Adrenal gland (tissue), 12 donors: Measurements from ENCODE around the gene SULT1C3. TPM values are rescaled to one million over a fixed set of nuclear protein-coding genes. Genes with fewer than 3 reads are reported as not detected.

Experiments used
- DNase-seq, 7 donors: peaks; one replicate each; pipeline ENCODE4 v3.0.0-alpha.2; 2019 to 2020
- H3K27ac ChIP-seq, 5 donors: fragments of 200-600 bp; sonication (generic) in 4 of 5; 1 replicate in 3 of 5; 2 replicates in 2 of 5; pipeline versions ENCODE4 v1.5.1 to v1.8.0; 2016 to 2020; ENCODE audit warnings: mild to moderate bottlenecking in 1 of 5
- H3K27me3 ChIP-seq: fragments of 200-600 bp; 2 replicates; pipeline ENCODE4 v1.8.0; 2021
- H3K36me3 ChIP-seq, 2 donors: fragments of 200-600 bp; replicated peaks in 1 of 2; 1 replicate in 1 of 2; 2 replicates in 1 of 2; pipeline versions ENCODE4 v1.5.1 to v1.8.0; 2018 to 2022
- H3K4me1 ChIP-seq, 2 donors: fragments of 200-600 bp; replicated peaks in 1 of 2; 1 replicate in 1 of 2; 2 replicates in 1 of 2; pipeline versions ENCODE4 v1.5.1 to v1.8.0; 2018 to 2021
- H3K4me3 ChIP-seq, 4 donors: fragments of 200-600 bp; sonication (generic) in 3 of 4; one replicate each; pipeline ENCODE4 v1.5.1; 2016 to 2018
- H3K9me3 ChIP-seq, 3 donors: fragments of 200-600 bp; sonication (generic) in 1 of 3; replicated peaks in 1 of 3; 1 replicate in 2 of 3; 2 replicates in 1 of 3; pipeline versions ENCODE4 v1.5.1 to v1.8.0; 2016 to 2021
- CTCF ChIP-seq, 6 experiments: fragments of 450-650 bp in 4 of 6; fragments of 200-600 bp in 2 of 6; sonication (generic) in 1 of 6; IDR thresholded peaks; 1 replicate in 5 of 6; 2 replicates in 1 of 6; pipeline versions ENCODE4 v1.5.1 to v1.8.0; 2016 to 2021; ENCODE audit warnings: antibody characterized with exemption in 6 of 6, mild to moderate bottlenecking in 2 of 6, moderate library complexity in 1 of 6
- POLR2A ChIP-seq, 2 donors: fragments of 450-650 bp; IDR thresholded peaks; one replicate each; pipeline ENCODE4 v1.6.1; 2017; ENCODE audit warnings: antibody characterized with exemption in 2 of 2, mild to moderate bottlenecking in 2 of 2, moderate library complexity in 1 of 2
- WGBS, 4 donors: extraction: QIAGEN DNeasy Blood & Tissue Kit in 2 of 4; methylation state at CpG; one replicate each; pipeline versions ENCODE4 v1.1.5 to v1.1.7; 2013 to 2017; 5-methylcytosine and 5-hydroxymethylcytosine counted together
- intact Hi-C, 2 donors: fragments of 100-400 bp; cut with DNase I; formaldehyde crosslinking; loops; one replicate each; pipeline versions ENCODE4 v1.14.1 to v1.15.0; 2022 to 2023
- polyA plus RNA-seq, 3 donors: library from polyadenylated mRNA; stranded (reverse); fragments of 200-250 nt in 2 of 3; fragments of 350-450 nt in 1 of 3; fragmentation: Illumina TruSeq in 1 of 3; extraction: RNeasy Lipid Tissue Mini Kit (QIAGEN cat#74804) in 1 of 3; gene quantifications; one replicate each; pipeline ENCODE4 v1.2.3, GENCODE V29; 2013 to 2014
- total RNA-seq, 9 donors: library from RNA; depleted of rRNA in 4 of 9; stranded (reverse); fragments of >200 nt in 4 of 9; fragments of 120-200 nt in 1 of 9; fragmentation: NEBNext Ultra II Directional in 1 of 9; extraction: Animal tissue kit (Norgen Biotek cat#: 25700) in 1 of 9; gene quantifications; one replicate each; pipeline versions ENCODE4 v1.1.0 to v1.2.4, GENCODE V29; 2013 to 2023
- donor health status: healthy with polysubstance abuse.
- donor health status: Bipolar disorder and iron deficiency.
- donor health status: DM: yes; HTN: yes; CAD: no.
- donor health status: DM: no; HTN: no; CAD: no.
- donor health status: DM: no; HTN: no; CAD: no.
- donor health status: DM: yes; HTN: yes; CAD: no.

The SULT1C3 gene
- total and polyA plus RNA-seq, 12 donors: not detected

- Histone ChIP-seq H3K9me3 (no peaks in the 10 kb centered on the region), H3K4me3 (no peak overlapping the region), H3K4me1 (no peaks in the 10 kb centered on the region), H3K27ac (no peak overlapping the region), H3K36me3 (no peaks in the 10 kb centered on the region), H3K27me3 (no peaks in the 10 kb centered on the region)
- TF ChIP-seq CTCF (IDR thresholded peaks at IDR 0.05) (no peak), POLR2A (IDR thresholded peaks at IDR 0.05) (no peak)
- DNase-seq: no peak
- WGBS, 4 donors: 76 to 87% (median 82%) methylated on average over 6 of the region's 6 CpGs
- intact Hi-C loops: no loop called here
These were observed 3.0 kb upstream of the SULT1C3 start for GRCh38 chr2:108236676-108237335.

- Histone ChIP-seq H3K4me1 (no peaks in the 10 kb centered on the region), H3K27ac (no peak overlapping the region), H3K4me3 (no peak overlapping the region), H3K27me3 (no peaks in the 10 kb centered on the region), H3K36me3 (no peaks in the 10 kb centered on the region), H3K9me3 (no peaks in the 10 kb centered on the region)
- 92 to 96% (median 94%) methylated on average over 5 of the region's 5 CpGs for WGBS, 4 donors
- no peak for DNase-seq
- intact Hi-C loops: no loop called here
- no peak for TF ChIP-seq CTCF (IDR thresholded peaks at IDR 0.05)
- TF ChIP-seq POLR2A (IDR thresholded peaks at IDR 0.05): no peak
These were observed 1.2 kb downstream of the SULT1C3 start for GRCh38 chr2:108240966-108241365.

GRCh38 chr2:108243566-108243965 is 3.8 kb downstream of the SULT1C3 start:
- H3K4me1 ChIP-seq: no peaks in the 10 kb centered on the region
- whole genome bisulfite sequencing, 4 donors: 68 to 78% (median 76%) methylated on average over 1 of the region's 1 CpG
- no peak for TF ChIP-seq CTCF (IDR thresholded peaks at IDR 0.05)
- H3K36me3 ChIP-seq: no peaks in the 10 kb centered on the region
- no peaks in the 10 kb centered on the region for H3K9me3 ChIP-seq
- H3K27ac ChIP-seq: no peak overlapping the region
- H3K27me3 ChIP-seq: no peaks in the 10 kb centered on the region
- intact Hi-C loops: no loop called here
- H3K4me3 ChIP-seq: no peak overlapping the region
- DNase-seq: no peak

- TF ChIP-seq CTCF (IDR thresholded peaks at IDR 0.05): no peak
- no peak for TF ChIP-seq POLR2A (IDR thresholded peaks at IDR 0.05)
- intact Hi-C loops: no loop called here
- no peak overlapping the region for H3K4me3 ChIP-seq
- no peaks in the 10 kb centered on the region for H3K27me3 ChIP-seq
- H3K9me3 ChIP-seq: no peaks in the 10 kb centered on the region
- DNase-seq: no peak
- no peaks in the 10 kb centered on the region for H3K36me3 ChIP-seq
- 78 to 85% (median 80%) methylated on average over 2 of the region's 2 CpGs for WGBS, 4 donors
- H3K27ac ChIP-seq: no peak overlapping the region
- no peaks in the 10 kb centered on the region for H3K4me1 ChIP-seq
These were observed 5.1 kb downstream of the SULT1C3 start for GRCh38 chr2:108244667-108245414.
